Lung (tissue), 12 donors: Measurements from ENCODE around the gene C10orf62. TPM values are rescaled to one million over a fixed set of nuclear protein-coding genes. Genes with fewer than 3 reads are reported as not detected.
A peak's percentile ranks its signal among the peaks of the same experiment; 100 is the strongest.

Experiments
- ATAC-seq: fragments of 200-7000 bp; cut with Tn5 transposase; one replicate; pipeline ENCODE4 v1.9.1; 2020; ENCODE audit warnings: moderate number of reproducible peaks; ENCODE audit not compliant: insufficient read depth, low FRiP score
- DNase-seq, 3 donors: peaks; one replicate each; pipeline ENCODE4 v3.0.0-alpha.2; 2013 to 2017
- H3K27ac ChIP-seq, 2 donors: one replicate each; pipeline ENCODE4 v1.5.1; 2013; ENCODE audit warnings: mild to moderate bottlenecking in 2 of 2, moderate library complexity in 2 of 2, control low read depth in 1 of 2, inconsistent platforms in 1 of 2, low read depth in 1 of 2, low read length in 1 of 2
- H3K27me3 ChIP-seq, 3 donors: one replicate each; pipeline ENCODE4 v1.5.1; 2013; ENCODE audit warnings: low read length in 2 of 3; ENCODE audit not compliant: control insufficient read depth in 3 of 3, insufficient read depth in 3 of 3
- H3K36me3 ChIP-seq, 4 donors: one replicate each; pipeline ENCODE4 v1.5.1; 2013; ENCODE audit warnings: low read length in 4 of 4, mild to moderate bottlenecking in 1 of 4, moderate library complexity in 1 of 4; ENCODE audit not compliant: control insufficient read depth in 4 of 4, insufficient read depth in 4 of 4
- H3K4me1 ChIP-seq, 5 donors: one replicate each; pipeline ENCODE4 v1.5.1; 2013; ENCODE audit warnings: low read length in 5 of 5, mild to moderate bottlenecking in 2 of 5, moderate library complexity in 1 of 5; ENCODE audit not compliant: control insufficient read depth in 5 of 5, insufficient read depth in 5 of 5
- H3K4me3 ChIP-seq: one replicate; pipeline ENCODE4 v1.5.1; 2013; ENCODE audit warnings: mild to moderate bottlenecking, control low read depth, moderate library complexity
- H3K9ac ChIP-seq, 2 donors: one replicate each; pipeline ENCODE4 v1.5.1; 2013; ENCODE audit warnings: low read length in 2 of 2, control low read depth in 1 of 2; ENCODE audit not compliant: insufficient read depth in 1 of 2
- H3K9me3 ChIP-seq, 4 donors: one replicate each; pipeline ENCODE4 v1.5.1; 2013; ENCODE audit warnings: low read length in 3 of 4, mild to moderate bottlenecking in 1 of 4, moderate library complexity in 1 of 4; ENCODE audit not compliant: control insufficient read depth in 4 of 4, insufficient read depth in 3 of 4
- CTCF ChIP-seq: IDR thresholded peaks from 2 replicates; pipeline ENCODE4 v1.5.1; 2012; ENCODE audit warnings: mild to moderate bottlenecking; ENCODE audit errors: control extremely low read depth, extremely low read depth
- WGBS, 2 donors: extraction: QIAGEN DNeasy Blood & Tissue Kit; methylation state at CpG; one replicate each; pipeline ENCODE4 v1.1.7; 2013; 5-methylcytosine and 5-hydroxymethylcytosine counted together
- polyA plus RNA-seq, 2 donors: library from polyadenylated mRNA; stranded (reverse); fragments of 200-250 nt; gene quantifications; one replicate each; pipeline ENCODE4 v1.2.1, GENCODE V29; 2013
- total RNA-seq, 2 donors: library from RNA; depleted of rRNA in 1 of 2; stranded (reverse); fragments of >200 nt in 1 of 2; gene quantifications; one replicate each; pipeline ENCODE4 v1.2.1, GENCODE V29; 2014 to 2021
- donor health status: control.
- donor health status: control.
- donor health status: Bipolar disorder and iron deficiency.
- donor health status: healthy.
- donor health status: DM: yes; HTN: yes; CAD: no.

C10orf62 gene
- total and polyA plus RNA-seq, 4 donors = 0.21 TPM; not detected in 3

- TF ChIP-seq CTCF = no peak
- Histone ChIP-seq H3K27ac (no peak overlapping the region), H3K9me3 (no peaks in the 10 kb centered on the region), H3K27me3 (no peaks in the 10 kb centered on the region), H3K9ac (no peak overlapping the region), H3K4me1 (peaks cover 0 to 10% (median 0%) of the 10 kb centered on the region in 5 donors), H3K36me3 (peaks cover 0 to 4% (median 0%) of the 10 kb centered on the region in 4 donors), H3K4me3 (no peak overlapping the region)
- DNase-seq (no peak), ATAC-seq (no peak)
Measured at GRCh38 chr10:97631098-97631497, 41.6 kb downstream of the C10orf62 start.

- DNase-seq = peak; percentile 95 to 96 (median 95)
- no peaks in the 10 kb centered on the region for H3K9me3 ChIP-seq
- H3K4me3 ChIP-seq = peak within 1 kb of the TSS; percentile 74
- peak within 1 kb of the TSS; percentile 43 to 51 for H3K27ac ChIP-seq
- H3K27me3 ChIP-seq = no peaks in the 10 kb centered on the region
- TF ChIP-seq CTCF = no peak
- H3K9ac ChIP-seq = peak within 1 kb of the TSS; percentile 25 to 45
- peak; percentile 98 for ATAC-seq
- H3K4me1 ChIP-seq = peaks cover 0 to 10% (median 0%) of the 10 kb centered on the region in 5 donors
- WGBS, 2 donors = 3 to 4% methylated on average over 62 of the region's 62 CpGs
- H3K36me3 ChIP-seq = peaks cover 0 to 4% (median 0%) of the 10 kb centered on the region in 4 donors
Measured at GRCh38 chr10:97632949-97633884, 43.7 kb downstream of the C10orf62 start, which contains the start of gene MORN4. TSS of gene MORN4 (minus strand) at chr10:97633500. CDS start at chr10:97619653, 13,847 bp downstream.

- Histone ChIP-seq H3K4me1 (peaks cover 0 to 10% (median 0%) of the 10 kb centered on the region in 5 donors), H3K9me3 (no peaks in the 10 kb centered on the region), H3K36me3 (peaks cover 0 to 4% (median 0%) of the 10 kb centered on the region in 4 donors), H3K27me3 (no peaks in the 10 kb centered on the region), H3K9ac (peak overlapping the region in 1 of 2 donors; percentile 27), H3K27ac (peak overlapping the region in 1 of 2 donors; percentile 43), H3K4me3 (no peak overlapping the region)
- ATAC-seq (no peak), DNase-seq (peak in 1 of 3 donors; percentile 12)
- no peak for TF ChIP-seq CTCF
- WGBS, 2 donors = 85 to 90% methylated on average over 8 of the region's 8 CpGs
Measured at GRCh38 chr10:97633921-97634320, 44.4 kb downstream of the C10orf62 start.
